ENCODE measurements around the gene MRPL57. TPM values are rescaled to one million over a fixed set of nuclear protein-coding genes. Genes with fewer than 3 reads are reported as not detected.
"Not testable (repeated sequence)": the region's sequence is repeated elsewhere in the genome, so short reads cannot be mapped to it uniquely, and the experiment has no call there.

MRPL57 gene
- total RNA-seq: 26.5 and 32.0 TPM in 2 replicates

DNA sequence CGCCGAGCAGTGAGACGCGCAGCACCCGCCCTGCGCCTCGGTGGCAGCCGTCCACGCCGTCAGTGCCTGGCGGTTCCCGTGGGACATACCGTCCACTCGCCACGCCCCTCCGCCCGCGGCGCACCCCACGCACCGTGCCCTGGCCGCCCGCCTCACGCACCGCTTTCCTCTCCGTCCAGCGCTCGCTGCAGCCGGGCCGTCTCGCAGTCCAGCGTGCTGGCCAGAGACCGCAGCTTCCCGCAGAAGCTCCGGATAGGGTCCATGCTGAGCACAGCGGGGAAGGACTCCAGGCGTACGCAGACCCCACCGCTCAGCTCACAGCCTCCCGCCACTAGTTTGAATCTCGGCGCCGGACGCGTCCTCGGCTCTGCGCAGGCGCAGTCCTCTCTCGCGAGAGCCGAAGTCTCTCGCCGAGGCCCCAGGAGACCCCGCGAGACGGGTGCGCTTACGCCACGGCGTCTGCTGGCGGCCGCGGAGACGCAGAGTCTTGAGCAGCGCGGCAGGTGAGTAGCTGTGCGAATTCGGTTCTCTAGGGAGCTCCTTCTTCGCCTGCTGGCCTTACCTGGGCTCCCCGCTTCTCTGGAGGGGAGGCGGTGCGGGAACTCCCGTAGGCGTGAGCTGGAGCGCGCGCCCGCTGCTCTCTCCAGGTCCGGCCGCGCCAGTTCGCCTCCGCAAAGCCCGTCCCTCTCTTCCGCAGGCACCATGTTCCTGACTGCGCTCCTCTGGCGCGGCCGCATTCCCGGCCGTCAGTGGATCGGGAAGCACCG is at the start of gene MRPL57, which contains the start of gene SKA3:
TSS of gene MRPL57 (plus strand) at position 444 of the 767 bp plus-strand sequence. CDS start at position 703, 259 bp downstream.
TSS of gene SKA3 (minus strand) at position 338 of the 767 bp plus-strand sequence. CDS start at position 263, 75 bp downstream.
- Histone ChIP-seq H3K36me3 (ENCODE audit: control insufficient read depth, insufficient read depth, low read length) (no peaks in the 10 kb centered on the region), H3K27me3 (ENCODE audit: control insufficient read depth, insufficient read depth, low read length) (no peaks in the 10 kb centered on the region), H3K4me3 (ENCODE audit: low read depth, low read length) (peak within 1 kb of the TSS; percentile 85)
- TF ChIP-seq, protein P1, sequence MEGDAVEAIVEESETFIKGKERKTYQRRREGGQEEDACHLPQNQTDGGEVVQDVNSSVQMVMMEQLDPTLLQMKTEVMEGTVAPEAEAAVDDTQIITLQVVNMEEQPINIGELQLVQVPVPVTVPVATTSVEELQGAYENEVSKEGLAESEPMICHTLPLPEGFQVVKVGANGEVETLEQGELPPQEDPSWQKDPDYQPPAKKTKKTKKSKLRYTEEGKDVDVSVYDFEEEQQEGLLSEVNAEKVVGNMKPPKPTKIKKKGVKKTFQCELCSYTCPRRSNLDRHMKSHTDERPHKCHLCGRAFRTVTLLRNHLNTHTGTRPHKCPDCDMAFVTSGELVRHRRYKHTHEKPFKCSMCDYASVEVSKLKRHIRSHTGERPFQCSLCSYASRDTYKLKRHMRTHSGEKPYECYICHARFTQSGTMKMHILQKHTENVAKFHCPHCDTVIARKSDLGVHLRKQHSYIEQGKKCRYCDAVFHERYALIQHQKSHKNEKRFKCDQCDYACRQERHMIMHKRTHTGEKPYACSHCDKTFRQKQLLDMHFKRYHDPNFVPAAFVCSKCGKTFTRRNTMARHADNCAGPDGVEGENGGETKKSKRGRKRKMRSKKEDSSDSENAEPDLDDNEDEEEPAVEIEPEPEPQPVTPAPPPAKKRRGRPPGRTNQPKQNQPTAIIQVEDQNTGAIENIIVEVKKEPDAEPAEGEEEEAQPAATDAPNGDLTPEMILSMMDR (IDR thresholded peaks at IDR 0.05; ENCODE audit: insufficient read depth, low read length, poor library complexity, severe bottlenecking): no peak
- peak; percentile 58 for DNase-seq (ENCODE audit: low read depth)

DNA sequence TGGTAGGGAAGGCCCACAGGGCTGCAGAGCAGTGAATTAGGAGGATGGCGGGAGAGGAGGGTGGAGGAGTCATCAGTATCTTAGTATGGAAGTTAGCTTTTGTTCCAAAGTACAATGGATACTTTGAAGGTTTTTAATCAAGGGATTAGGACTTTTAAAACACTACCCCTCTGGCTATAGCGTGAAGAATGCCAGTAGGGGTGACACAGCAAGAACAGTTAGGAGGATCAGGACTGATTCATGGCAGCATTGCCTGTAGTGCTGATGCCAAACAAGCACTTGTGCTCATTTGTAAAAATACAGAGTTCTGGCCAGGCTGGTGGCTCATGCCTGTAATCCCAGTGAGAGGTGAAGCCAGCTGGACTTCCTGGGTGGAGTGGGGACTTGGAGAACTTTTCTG is 46.3 kb upstream of the MRPL57 start:
- Histone ChIP-seq H3K36me3 (ENCODE audit: control insufficient read depth, insufficient read depth, low read length) (no peaks in the 10 kb centered on the region), H3K4me3 (ENCODE audit: low read depth, low read length) (no peak overlapping the region), H3K27me3 (ENCODE audit: control insufficient read depth, insufficient read depth, low read length) (no peaks in the 10 kb centered on the region)
- no peak for DNase-seq (ENCODE audit: low read depth)
- TF ChIP-seq, protein P1 (IDR thresholded peaks at IDR 0.05; ENCODE audit: insufficient read depth, low read length, poor library complexity, severe bottlenecking): no peak

DNA sequence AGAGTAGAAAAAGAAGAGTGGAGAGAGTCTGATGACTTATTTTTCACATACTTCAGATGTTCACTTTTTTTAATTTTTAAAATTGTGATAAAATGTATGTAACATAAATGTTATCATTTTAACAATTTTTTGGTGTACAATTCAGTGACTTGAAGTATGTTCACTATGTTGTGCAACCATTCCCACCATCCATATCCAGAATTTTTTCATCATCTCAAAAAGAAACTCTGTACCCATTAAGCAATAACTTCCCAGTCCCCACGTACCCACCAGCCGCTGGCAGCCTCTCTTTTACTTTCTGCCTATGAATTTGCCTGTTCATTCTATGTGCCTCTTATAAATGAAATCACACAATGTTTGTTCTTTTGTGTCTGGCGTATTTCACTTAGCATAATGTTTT is 43.4 kb upstream of the MRPL57 start:
- TF ChIP-seq, protein P1 (IDR thresholded peaks at IDR 0.05; ENCODE audit: insufficient read depth, low read length, poor library complexity, severe bottlenecking): no peak
- H3K4me3 ChIP-seq (ENCODE audit: low read depth, low read length): no peak overlapping the region
- DNase-seq (ENCODE audit: low read depth): no peak
- no peaks in the 10 kb centered on the region for H3K36me3 ChIP-seq (ENCODE audit: control insufficient read depth, insufficient read depth, low read length)
- H3K27me3 ChIP-seq (ENCODE audit: control insufficient read depth, insufficient read depth, low read length): no peaks in the 10 kb centered on the region

DNA sequence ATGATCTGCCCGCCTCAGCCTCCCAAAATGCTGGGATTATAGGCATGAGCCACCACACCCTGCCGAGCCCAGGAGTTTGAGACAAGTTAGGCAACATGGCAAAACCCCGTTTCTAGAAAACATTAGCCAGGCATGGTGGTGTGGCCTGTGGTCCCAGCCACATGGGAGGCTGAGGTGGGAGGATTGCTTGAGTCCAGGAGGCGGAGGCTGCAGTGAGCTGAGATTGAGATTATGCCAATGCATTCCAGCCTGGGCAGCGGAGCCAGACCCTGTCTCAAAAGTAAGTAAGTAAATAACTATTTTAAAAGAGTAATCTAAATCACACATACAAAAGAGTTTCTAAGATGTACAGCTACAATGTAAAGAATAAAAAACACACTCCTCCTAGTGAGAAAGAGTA is 42.0 kb upstream of the MRPL57 start:
- no peaks in the 10 kb centered on the region for H3K36me3 ChIP-seq (ENCODE audit: control insufficient read depth, insufficient read depth, low read length)
- TF ChIP-seq, protein P1 (IDR thresholded peaks at IDR 0.05; ENCODE audit: insufficient read depth, low read length, poor library complexity, severe bottlenecking): no peak
- H3K27me3 ChIP-seq (ENCODE audit: control insufficient read depth, insufficient read depth, low read length): no peaks in the 10 kb centered on the region
- no peak overlapping the region for H3K4me3 ChIP-seq (ENCODE audit: low read depth, low read length)
- no peak for DNase-seq (ENCODE audit: low read depth)

DNA sequence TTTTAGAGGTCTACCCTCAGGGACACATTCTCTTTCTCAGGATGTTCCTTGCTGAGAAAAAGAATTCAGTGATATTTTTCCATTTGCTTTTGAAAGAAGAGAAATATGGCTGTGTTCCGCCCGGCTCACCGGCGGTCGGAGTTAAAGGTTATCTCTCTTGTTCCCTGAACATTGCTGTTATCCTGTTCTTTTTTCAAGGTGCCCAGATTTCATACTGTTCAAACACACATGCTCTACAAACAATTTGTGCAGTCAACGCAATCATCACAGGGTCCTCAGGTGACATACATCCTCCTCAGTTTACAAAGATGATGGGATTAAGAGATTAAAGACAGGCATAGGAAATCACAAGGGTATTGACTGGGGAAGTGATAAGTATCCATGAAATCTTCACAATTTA is 40.6 kb upstream of the MRPL57 start:
- not testable (repeated sequence) for DNase-seq (ENCODE audit: low read depth); H3K27me3 ChIP-seq (ENCODE audit: control insufficient read depth, insufficient read depth, low read length); H3K36me3 ChIP-seq (ENCODE audit: control insufficient read depth, insufficient read depth, low read length); H3K4me3 ChIP-seq (ENCODE audit: low read depth, low read length)

DNA sequence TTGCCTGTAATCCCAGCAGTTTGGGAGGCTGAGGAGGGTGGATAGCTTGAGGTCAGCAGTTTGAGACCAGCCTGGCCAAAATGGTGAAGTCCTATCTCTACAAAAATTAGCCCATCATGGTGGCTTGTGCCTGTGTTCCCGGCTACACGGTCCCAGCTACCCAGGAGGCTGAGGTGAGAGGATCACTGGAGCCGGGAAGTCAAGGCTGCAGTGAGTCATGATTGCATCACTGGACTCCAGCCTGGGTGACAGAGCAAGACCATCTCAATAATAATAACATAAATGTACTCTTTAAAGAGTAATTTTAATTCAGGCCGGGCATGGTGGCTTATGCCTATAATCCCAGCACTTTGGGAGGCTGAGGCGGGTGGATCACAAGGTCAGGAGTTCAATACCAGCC is 38.8 kb upstream of the MRPL57 start:
- no peak for DNase-seq (ENCODE audit: low read depth)
- H3K27me3 ChIP-seq (ENCODE audit: control insufficient read depth, insufficient read depth, low read length): no peaks in the 10 kb centered on the region
- TF ChIP-seq, protein P1 (IDR thresholded peaks at IDR 0.05; ENCODE audit: insufficient read depth, low read length, poor library complexity, severe bottlenecking): no peak
- H3K36me3 ChIP-seq (ENCODE audit: control insufficient read depth, insufficient read depth, low read length): no peaks in the 10 kb centered on the region
- H3K4me3 ChIP-seq (ENCODE audit: low read depth, low read length): no peak overlapping the region

Measured in kidney epithelial cell (primary cell).